HepG2 (cell line): Measurements from ENCODE around the gene BBS9. TPM values are rescaled to one million over a fixed set of nuclear protein-coding genes. Genes with fewer than 3 reads are reported as not detected.

ENCODE experiments used
- ARNTL ChIP-seq: sonication (generic); formaldehyde crosslinking; IDR thresholded peaks from 2 replicates; pipeline ENCODE4 v1.4.0; 2020; ENCODE audit warnings: mild to moderate bottlenecking, missing genetic modification reagents
- BATF2 ChIP-seq: sonication (generic); formaldehyde crosslinking; IDR thresholded peaks from 2 replicates; pipeline ENCODE4 v1.8.0; 2022; ENCODE audit warnings: mild to moderate bottlenecking, missing genetic modification reagents, moderate library complexity
- BHLHE40 ChIP-seq: IDR thresholded peaks from 2 replicates; pipeline ENCODE4 v1.6.1; 2011; ENCODE audit warnings: low read length, improper control_type of control experiment
- BRD4 ChIP-seq: sonication (generic); formaldehyde crosslinking; IDR thresholded peaks from 2 replicates; pipeline ENCODE4 v1.4.0; 2020; ENCODE audit warnings: missing genetic modification reagents
- MYC ChIP-seq: sonication (generic); formaldehyde crosslinking; IDR thresholded peaks from 2 replicates; pipeline ENCODE4 v1.9.0; 2021; ENCODE audit warnings: missing genetic modification reagents, borderline replicate concordance
- SIN3A ChIP-seq: IDR thresholded peaks from 2 replicates; pipeline ENCODE4 v1.6.1; 2011; ENCODE audit warnings: low read depth, mild to moderate bottlenecking, control low read depth, low read length, borderline replicate concordance
- ZBTB3 ChIP-seq: sonication (generic); formaldehyde crosslinking; IDR thresholded peaks from 2 replicates; pipeline ENCODE4 v1.4.0; 2020; ENCODE audit warnings: low read depth, mild to moderate bottlenecking, moderate library complexity, missing genetic modification reagents, borderline replicate concordance
- ZNF337 ChIP-seq: sonication (generic); formaldehyde crosslinking; IDR thresholded peaks from 2 replicates; pipeline ENCODE4 v1.5.1; 2020; ENCODE audit warnings: missing genetic modification reagents, low read depth, mild to moderate bottlenecking, borderline replicate concordance
- ZNF605 ChIP-seq: sonication (generic); formaldehyde crosslinking; IDR thresholded peaks from 2 replicates; pipeline ENCODE4 v1.8.0; 2022; ENCODE audit warnings: mild to moderate bottlenecking, missing genetic modification reagents
- ZSCAN25 ChIP-seq: sonication (generic); formaldehyde crosslinking; IDR thresholded peaks from 2 replicates; pipeline ENCODE4 v1.8.0; 2022; ENCODE audit warnings: mild to moderate bottlenecking, missing genetic modification reagents
- polyA plus RNA-seq, 8 experiments: library from polyadenylated mRNA; depleted of rRNA in 3 of 8; stranded (reverse) in 7 of 8; unstranded in 1 of 8; fragments of >200 nt; fragmentation: Illumina TruSeq in 4 of 8; extraction: Trizol in 4 of 8; gene quantifications; 2 replicates each; pipeline versions ENCODE4 v1.2.1 to v1.2.3, GENCODE V29; 2011 to 2016; ENCODE audit warnings: low read depth in 4 of 8, missing spikeins in 1 of 8, mixed read lengths in 1 of 8; ENCODE audit not compliant: insufficient read depth in 1 of 8
- total RNA-seq, 5 experiments: library from RNA; depleted of rRNA; stranded (reverse); fragments of >200 nt; fragmentation: Illumina TruSeq; extraction: Trizol; gene quantifications; 2 replicates each; pipeline ENCODE4 v1.2.3, GENCODE V29; 2016; ENCODE audit warnings: low read depth in 1 of 5

BBS9 gene
- total and polyA plus RNA-seq, 2 of the 13 experiments (the other 11 are each of a cell fraction or from before 2014, with no cell fraction given), result 5.1 to 7.8 TPM

GRCh38 chr7:33128990-33129805, at the start of gene BBS9 (continued):
- TF ChIP-seq BHLHE40 (peak; percentile 8; the same call in 1 of the 2 replicates), MYC (CRISPR knock-in tag) (peak; percentile 49; the same call in 1 of the 2 replicates), BATF2 (CRISPR knock-in tag) (no peak), ZNF337 (0 out of 2 replicates have a peak, but pooled peaks have one; percentile 56), BRD4 (CRISPR knock-in tag) (0 out of 2 replicates have a peak, but pooled peaks have one; percentile 38), ZNF605 (CRISPR knock-in tag) (peak; percentile 74; the same call in 1 of the 2 replicates), SIN3A (peak; percentile 30; the same call in 1 of the 2 replicates), ZBTB3 (CRISPR knock-in tag) (no peak), ARNTL (peak; percentile 44; the same call in 1 of the 2 replicates), ZSCAN25 (CRISPR knock-in tag) (0 out of 2 replicates have a peak, but pooled peaks have one; percentile 28)
